Measurements from ENCODE around the gene TTC7B. TPM values are rescaled to one million over a fixed set of nuclear protein-coding genes. Genes with fewer than 3 reads are reported as not detected.

Gene TTC7B
- total and polyA plus RNA-seq, 2 of the 13 experiments (the other 11 are each of a cell fraction or from before 2014, with no cell fraction given), result 1.3 to 3.2 TPM

DNA sequence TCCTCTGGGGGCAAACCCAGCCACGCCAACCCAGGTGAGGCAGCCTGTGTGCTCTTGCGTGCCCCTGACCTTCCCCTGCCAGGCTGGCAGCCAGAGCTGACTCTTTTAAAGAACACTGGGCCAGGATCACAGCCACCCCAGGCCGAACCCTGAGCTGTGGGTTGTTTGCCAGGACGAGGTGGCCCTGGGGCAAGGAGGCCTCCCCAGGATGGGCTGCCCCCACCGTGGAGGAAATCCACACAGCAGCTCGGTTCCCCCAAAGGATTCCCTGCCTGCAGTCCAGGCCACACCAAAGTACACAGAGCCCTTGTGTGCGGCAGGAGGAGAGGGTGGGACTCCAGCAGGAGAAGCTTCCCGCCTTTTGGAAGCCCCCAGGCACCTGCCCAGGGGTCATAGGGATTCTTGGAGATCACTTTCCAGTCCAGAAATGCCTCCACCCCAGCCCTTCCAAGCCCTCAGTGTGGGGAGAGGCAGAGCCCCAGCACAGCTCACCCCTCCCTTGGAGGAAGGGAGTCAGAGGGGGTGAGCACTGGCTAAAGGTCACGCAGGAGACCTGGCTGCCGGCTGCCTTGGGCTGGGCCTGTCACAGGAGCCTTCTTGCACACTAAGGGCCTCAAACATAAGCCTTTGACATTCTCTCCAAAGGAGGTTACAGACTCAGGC lies 303.8 kb downstream of the TTC7B start (continued):
- TF ChIP-seq SALL1 (CRISPR knock-in tag; IDR thresholded peaks at IDR 0.05) (peak; percentile 52), CCAR2 (optimal IDR thresholded peaks at IDR 0.05; ENCODE audit: low read depth, low read length) (no peak), ZNF609 (CRISPR knock-in tag; IDR thresholded peaks at IDR 0.05; ENCODE audit: borderline replicate concordance) (no peak), SRSF1 (optimal IDR thresholded peaks at IDR 0.05; ENCODE audit: low read depth, low read length) (peak; percentile 84), ZNF138 (CRISPR knock-in tag; IDR thresholded peaks at IDR 0.05; ENCODE audit: low read depth) (0 out of 2 replicates have a peak, but pooled peaks have one; percentile 68), KLF12 (CRISPR knock-in tag; IDR thresholded peaks at IDR 0.05; ENCODE audit: borderline replicate concordance) (peak; percentile 36; the same call in 1 of the 2 replicates), ZNF577 (CRISPR knock-in tag; IDR thresholded peaks at IDR 0.05; ENCODE audit: borderline replicate concordance, low read depth) (no peak), ZNF879 (CRISPR knock-in tag; IDR thresholded peaks at IDR 0.05) (no peak), GABPB1 (CRISPR knock-in tag; IDR thresholded peaks at IDR 0.05) (peak; percentile 32; the same call in 1 of the 2 replicates), NRL (CRISPR knock-in tag; IDR thresholded peaks at IDR 0.05; ENCODE audit: borderline replicate concordance) (no peak), TAF15 (IDR thresholded peaks at IDR 0.05; ENCODE audit: low read depth, low read length, poor library complexity, severe bottlenecking) (no peak), ZFP91 (CRISPR knock-in tag; IDR thresholded peaks at IDR 0.05; ENCODE audit: borderline replicate concordance) (peak; percentile 36), RELA (CRISPR knock-in tag; IDR thresholded peaks at IDR 0.05) (no peak), AGO2 (optimal IDR thresholded peaks at IDR 0.05; ENCODE audit: low read depth, low read length) (peak; percentile 52)
- TF ChIP-seq, protein P1, sequence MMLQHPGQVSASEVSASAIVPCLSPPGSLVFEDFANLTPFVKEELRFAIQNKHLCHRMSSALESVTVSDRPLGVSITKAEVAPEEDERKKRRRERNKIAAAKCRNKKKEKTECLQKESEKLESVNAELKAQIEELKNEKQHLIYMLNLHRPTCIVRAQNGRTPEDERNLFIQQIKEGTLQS (CRISPR knock-in tag; IDR thresholded peaks at IDR 0.05), result no peak
- TF ChIP-seq, protein P2, sequence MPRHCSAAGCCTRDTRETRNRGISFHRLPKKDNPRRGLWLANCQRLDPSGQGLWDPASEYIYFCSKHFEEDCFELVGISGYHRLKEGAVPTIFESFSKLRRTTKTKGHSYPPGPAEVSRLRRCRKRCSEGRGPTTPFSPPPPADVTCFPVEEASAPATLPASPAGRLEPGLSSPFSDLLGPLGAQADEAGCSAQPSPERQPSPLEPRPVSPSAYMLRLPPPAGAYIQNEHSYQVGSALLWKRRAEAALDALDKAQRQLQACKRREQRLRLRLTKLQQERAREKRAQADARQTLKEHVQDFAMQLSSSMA (CRISPR knock-in tag; IDR thresholded peaks at IDR 0.05), result peak; percentile 82; the same call in 1 of the 2 replicates
- TF ChIP-seq, protein P3, sequence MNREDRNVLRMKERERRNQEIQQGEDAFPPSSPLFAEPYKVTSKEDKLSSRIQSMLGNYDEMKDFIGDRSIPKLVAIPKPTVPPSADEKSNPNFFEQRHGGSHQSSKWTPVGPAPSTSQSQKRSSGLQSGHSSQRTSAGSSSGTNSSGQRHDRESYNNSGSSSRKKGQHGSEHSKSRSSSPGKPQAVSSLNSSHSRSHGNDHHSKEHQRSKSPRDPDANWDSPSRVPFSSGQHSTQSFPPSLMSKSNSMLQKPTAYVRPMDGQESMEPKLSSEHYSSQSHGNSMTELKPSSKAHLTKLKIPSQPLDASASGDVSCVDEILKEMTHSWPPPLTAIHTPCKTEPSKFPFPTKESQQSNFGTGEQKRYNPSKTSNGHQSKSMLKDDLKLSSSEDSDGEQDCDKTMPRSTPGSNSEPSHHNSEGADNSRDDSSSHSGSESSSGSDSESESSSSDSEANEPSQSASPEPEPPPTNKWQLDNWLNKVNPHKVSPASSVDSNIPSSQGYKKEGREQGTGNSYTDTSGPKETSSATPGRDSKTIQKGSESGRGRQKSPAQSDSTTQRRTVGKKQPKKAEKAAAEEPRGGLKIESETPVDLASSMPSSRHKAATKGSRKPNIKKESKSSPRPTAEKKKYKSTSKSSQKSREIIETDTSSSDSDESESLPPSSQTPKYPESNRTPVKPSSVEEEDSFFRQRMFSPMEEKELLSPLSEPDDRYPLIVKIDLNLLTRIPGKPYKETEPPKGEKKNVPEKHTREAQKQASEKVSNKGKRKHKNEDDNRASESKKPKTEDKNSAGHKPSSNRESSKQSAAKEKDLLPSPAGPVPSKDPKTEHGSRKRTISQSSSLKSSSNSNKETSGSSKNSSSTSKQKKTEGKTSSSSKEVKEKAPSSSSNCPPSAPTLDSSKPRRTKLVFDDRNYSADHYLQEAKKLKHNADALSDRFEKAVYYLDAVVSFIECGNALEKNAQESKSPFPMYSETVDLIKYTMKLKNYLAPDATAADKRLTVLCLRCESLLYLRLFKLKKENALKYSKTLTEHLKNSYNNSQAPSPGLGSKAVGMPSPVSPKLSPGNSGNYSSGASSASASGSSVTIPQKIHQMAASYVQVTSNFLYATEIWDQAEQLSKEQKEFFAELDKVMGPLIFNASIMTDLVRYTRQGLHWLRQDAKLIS (CRISPR knock-in tag; IDR thresholded peaks at IDR 0.05), result no peak
